Activated CD4-positive, alpha-beta T cell treated with anti-CD3 and anti-CD28 coated beads, Interleukin-2, amount 10 ng/mL, durations not matched to agents 7 days and 5 days (primary cell): Measurements from ENCODE around the gene DEK. TPM values are rescaled to one million over a fixed set of nuclear protein-coding genes. Genes with fewer than 3 reads are reported as not detected.
"Not testable (repeated sequence)": the region's sequence is repeated elsewhere in the genome, so short reads cannot be mapped to it uniquely, and the experiment has no call there.

Source experiments
- CTCF ChIA-PET: fragments of 350-600 bp; sonication (Branson Sonifier 250); formaldehyde crosslinking; loops from one replicate; lab custom pipeline; 2021; ENCODE audit warnings: antibody characterized with exemption; lab: Charles Lee
- POLR2A ChIA-PET: fragments of 350-600 bp; sonication (Branson Sonifier 250); formaldehyde crosslinking; loops from one replicate; lab custom pipeline; 2021; ENCODE audit warnings: antibody characterized with exemption; lab: Charles Lee
- DNase-seq: peaks from one replicate; pipeline ENCODE4 v3.0.0-alpha.2; 2020
- H3K27ac Mint-ChIP-seq: one replicate; pipeline ENCODE4 v1.8.0; 2021; ENCODE audit warnings: mild to moderate bottlenecking, moderate library complexity, mixed read lengths
- H3K27me3 Mint-ChIP-seq: one replicate; pipeline ENCODE4 v1.8.0; 2021; ENCODE audit warnings: mixed read lengths
- H3K36me3 Mint-ChIP-seq: one replicate; pipeline ENCODE4 v1.8.0; 2021; ENCODE audit warnings: low read depth, mixed read lengths
- H3K4me1 Mint-ChIP-seq: one replicate; pipeline ENCODE4 v1.8.0; 2021; ENCODE audit warnings: mixed read lengths
- H3K4me3 Mint-ChIP-seq: one replicate; pipeline ENCODE4 v1.8.0; 2021; ENCODE audit warnings: mild to moderate bottlenecking, moderate library complexity, mixed read lengths
- H3K9me3 Mint-ChIP-seq: one replicate; pipeline ENCODE4 v1.8.0; 2021; ENCODE audit warnings: mixed read lengths
- total RNA-seq, 2 experiments: library from RNA; stranded (reverse); gene quantifications; one replicate each; pipeline ENCODE4 v1.2.3, GENCODE V29; 2021

Gene DEK
- total RNA-seq, 2 experiments from 2014 or later, result 246 to 282 TPM

DNA sequence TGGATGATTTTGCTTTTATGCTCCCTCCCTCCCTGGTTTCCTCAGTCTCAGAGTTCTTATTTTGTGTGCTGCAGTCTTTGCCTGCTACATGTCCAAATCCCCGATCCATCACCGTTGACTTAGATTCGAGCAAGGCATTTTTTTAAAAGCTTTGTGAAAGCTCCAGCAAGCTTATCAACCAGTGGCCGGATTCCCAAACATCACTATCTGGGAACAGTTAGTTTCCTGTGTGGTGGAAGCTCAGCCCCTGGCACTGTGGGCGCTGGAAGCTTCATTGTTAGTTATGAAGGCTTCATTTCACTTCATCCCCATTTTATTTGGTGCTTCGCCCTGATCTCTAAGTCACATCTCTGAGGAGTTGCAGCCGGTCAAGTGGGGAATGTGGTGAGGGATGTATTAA is 44.7 kb downstream of the DEK start:
- Mint-ChIP-seq H3K27me3 (no peaks in the 10 kb centered on the region), H3K4me3 (no peak overlapping the region), H3K36me3 (peaks cover 24% of the 10 kb centered on the region), H3K9me3 (no peaks in the 10 kb centered on the region), H3K4me1 (no peaks in the 10 kb centered on the region), H3K27ac (peak overlapping the region; percentile 34)
- no peak for DNase-seq
- CTCF ChIA-PET, result no interaction called here
- POLR2A ChIA-PET, result no interaction called here

DNA sequence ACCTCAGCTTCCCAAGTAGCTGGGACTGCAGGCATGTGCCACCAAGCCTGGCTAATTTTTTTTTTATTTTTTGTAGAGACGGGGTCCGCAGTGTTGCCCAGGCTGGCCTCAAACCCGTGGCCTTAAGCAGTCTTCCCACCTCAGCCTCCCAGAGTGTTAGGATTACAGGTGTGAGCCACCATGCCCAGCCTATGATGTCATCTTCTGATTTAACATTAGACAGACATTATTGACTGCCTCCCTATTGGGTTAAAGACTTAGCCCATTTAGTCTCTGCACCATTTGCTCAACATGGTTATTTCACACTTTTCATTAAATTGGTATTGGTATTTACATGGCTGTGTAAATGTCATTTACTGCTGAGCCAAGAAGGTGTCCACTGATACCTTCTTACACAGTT is 46.1 kb downstream of the DEK start:
- H3K27me3 Mint-ChIP-seq, result no peaks in the 10 kb centered on the region
- no peaks in the 10 kb centered on the region for H3K9me3 Mint-ChIP-seq
- ChIA-PET POLR2A (no interaction called here), CTCF (no interaction called here)
- no peak overlapping the region for H3K4me3 Mint-ChIP-seq
- H3K4me1 Mint-ChIP-seq, result peaks cover 7% of the 10 kb centered on the region
- no peak overlapping the region for H3K27ac Mint-ChIP-seq
- DNase-seq, result no peak
- peaks cover 23% of the 10 kb centered on the region for H3K36me3 Mint-ChIP-seq

DNA sequence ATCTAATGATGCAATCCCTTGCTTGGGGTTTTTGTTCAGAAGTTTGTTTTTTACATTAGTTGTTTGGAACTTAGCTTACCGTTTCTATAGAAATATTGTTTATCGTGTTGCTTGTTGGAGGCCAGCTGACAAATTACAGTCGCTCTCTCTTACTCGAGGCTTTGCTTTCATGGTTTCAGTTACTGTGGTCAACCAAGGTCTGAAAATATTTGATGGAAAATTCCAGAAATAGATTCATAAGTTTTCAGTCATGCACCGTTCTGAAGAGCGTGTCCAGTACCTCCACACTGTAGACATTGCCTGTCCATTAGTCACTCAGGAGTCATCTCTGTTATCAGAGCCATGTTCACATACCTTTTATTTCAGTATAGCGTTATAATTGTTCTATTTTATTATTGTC is 47.9 kb downstream of the DEK start:
- POLR2A ChIA-PET, result no interaction called here
- no peak for DNase-seq
- CTCF ChIA-PET, result no interaction called here
- H3K9me3 Mint-ChIP-seq, result no peaks in the 10 kb centered on the region
- no peak overlapping the region for H3K4me3 Mint-ChIP-seq
- peaks cover 13% of the 10 kb centered on the region for H3K4me1 Mint-ChIP-seq
- no peaks in the 10 kb centered on the region for H3K27me3 Mint-ChIP-seq
- H3K36me3 Mint-ChIP-seq, result peaks cover 13% of the 10 kb centered on the region
- no peak overlapping the region for H3K27ac Mint-ChIP-seq

DNA sequence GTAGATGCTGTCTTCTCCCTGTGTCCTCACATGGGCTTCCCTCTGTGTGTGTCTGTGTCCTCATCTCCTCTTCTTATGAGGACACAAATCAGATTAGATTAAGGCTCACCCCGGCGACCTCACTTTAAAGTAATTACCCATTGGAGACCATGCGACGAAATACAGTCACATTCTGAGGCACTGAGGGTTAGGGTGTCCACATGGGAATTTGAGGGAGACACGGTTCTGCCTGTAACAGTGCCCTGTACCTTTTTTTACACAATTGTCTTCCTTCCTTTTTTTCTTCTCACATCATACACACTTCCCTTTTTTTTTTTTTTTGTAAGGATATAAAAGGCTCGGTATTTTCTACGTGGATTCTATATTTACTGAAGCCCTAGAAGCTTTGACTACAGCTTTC is 48.9 kb downstream of the DEK start:
- DNase-seq, result no peak
- Mint-ChIP-seq H3K9me3 (no peaks in the 10 kb centered on the region), H3K27ac (no peak overlapping the region), H3K36me3 (peaks cover 7% of the 10 kb centered on the region), H3K4me3 (no peak overlapping the region), H3K27me3 (no peaks in the 10 kb centered on the region), H3K4me1 (peaks cover 17% of the 10 kb centered on the region)
- ChIA-PET POLR2A (no interaction called here), CTCF (no interaction called here)

DNA sequence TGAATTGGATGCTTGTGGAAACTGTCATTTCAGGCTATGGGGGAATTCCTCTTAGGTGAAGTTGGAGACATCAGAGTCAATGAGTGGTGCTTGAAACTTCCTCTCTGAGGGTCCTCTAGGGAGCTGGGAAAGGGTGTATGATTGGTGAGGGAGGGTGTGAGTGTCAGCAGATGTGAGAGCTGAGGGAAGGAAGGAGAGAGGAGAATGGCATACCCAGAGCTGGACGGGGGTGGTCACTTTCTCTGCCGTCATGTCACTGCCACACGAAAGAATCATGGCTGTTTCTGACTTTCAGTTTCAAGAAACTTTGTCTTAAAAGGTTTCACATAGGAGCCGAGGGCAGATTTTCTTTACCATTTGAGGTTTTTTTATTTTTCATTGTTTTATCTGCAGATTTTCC is 50.3 kb downstream of the DEK start:
- Mint-ChIP-seq H3K36me3 (peaks cover 5% of the 10 kb centered on the region), H3K27me3 (no peaks in the 10 kb centered on the region), H3K4me1 (peaks cover 17% of the 10 kb centered on the region), H3K27ac (peak overlapping the region; percentile 28), H3K9me3 (no peaks in the 10 kb centered on the region), H3K4me3 (peak overlapping the region; percentile 46)
- ChIA-PET POLR2A (no interaction called here), CTCF (interaction anchor here (1.0 kb wide), 1 partner anchor 27 kb away, joined by 3 read pairs; no protein-coding TSS in a partner anchor)
- no peak for DNase-seq

DNA sequence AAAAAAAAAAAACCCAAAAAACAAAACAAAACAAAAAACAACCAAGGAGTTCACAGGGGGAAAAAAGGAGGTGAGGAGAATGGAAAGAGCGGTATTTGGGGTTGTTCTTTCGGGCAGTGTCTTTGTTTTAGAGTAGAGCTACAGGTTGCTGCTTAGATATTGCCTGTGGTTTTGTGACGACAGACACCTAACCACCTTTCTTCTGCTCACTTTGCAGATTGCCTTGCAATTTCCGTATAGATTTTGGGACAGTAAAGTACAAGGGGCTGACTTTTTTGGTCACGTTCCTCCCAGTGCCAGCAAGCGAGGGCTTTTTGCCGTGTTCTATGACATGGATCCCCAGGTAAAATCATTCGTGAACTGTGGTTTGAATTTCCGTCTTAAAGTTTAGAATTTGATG is 50.9 kb downstream of the DEK start:
- DNase-seq, result no peak
- H3K9me3 Mint-ChIP-seq, result no peaks in the 10 kb centered on the region
- peak overlapping the region; percentile 50 for H3K27ac Mint-ChIP-seq
- H3K4me1 Mint-ChIP-seq, result peaks cover 17% of the 10 kb centered on the region
- H3K27me3 Mint-ChIP-seq, result no peaks in the 10 kb centered on the region
- ChIA-PET CTCF (interaction anchor here (1.0 kb wide), 1 partner anchor 28 kb away, joined by 3 read pairs; no protein-coding TSS in a partner anchor), POLR2A (no interaction called here)
- peaks cover 5% of the 10 kb centered on the region for H3K36me3 Mint-ChIP-seq
- H3K4me3 Mint-ChIP-seq, result no peak overlapping the region

DNA sequence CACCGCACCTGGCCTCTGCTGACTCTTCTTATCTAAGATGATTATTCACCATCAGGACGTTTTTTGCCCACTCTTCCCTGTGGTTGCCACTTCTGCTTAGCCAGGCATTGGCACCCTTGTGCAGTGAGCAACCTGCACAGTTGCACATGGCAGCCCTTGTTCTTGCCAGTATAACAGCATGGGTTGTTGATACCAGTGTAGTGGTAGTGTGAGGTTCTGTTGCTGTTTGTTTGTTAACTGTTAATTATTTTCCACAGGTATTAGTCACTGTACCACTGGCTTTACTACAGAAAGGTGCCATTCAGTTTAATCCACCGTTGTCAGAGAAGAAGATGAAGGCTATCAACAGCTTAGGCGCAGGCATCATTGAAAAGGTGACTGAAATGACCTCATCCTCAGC is 52.1 kb downstream of the DEK start:
- CTCF ChIA-PET, result interaction anchor here (0.6 kb wide), 2 partner anchors 13 to 26 kb away, joined by 4 to 7 read pairs; no protein-coding TSS in a partner anchor

DNA sequence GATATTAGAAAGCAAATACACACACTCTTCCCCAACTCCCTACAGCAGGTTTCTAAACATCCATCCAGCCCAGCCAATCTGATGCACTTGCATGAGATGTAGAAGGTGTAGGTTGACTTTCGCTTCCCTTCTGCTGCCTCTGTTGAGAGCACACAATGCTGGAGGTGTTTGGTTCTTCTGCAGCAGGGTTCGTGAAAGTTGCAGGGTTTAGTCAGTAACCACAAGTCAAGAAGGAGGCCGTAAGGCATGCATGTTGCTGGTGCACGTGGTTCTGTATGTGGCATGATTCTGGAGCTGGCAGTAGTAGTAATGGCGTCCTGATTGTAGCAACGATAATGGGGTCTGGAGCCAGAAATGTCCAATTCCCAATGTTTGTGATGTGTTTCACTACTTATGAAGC is 53.0 kb downstream of the DEK start:
- ChIA-PET POLR2A (no interaction called here), CTCF (no interaction called here)
- DNase-seq, result peak; percentile 29
- H3K4me1 Mint-ChIP-seq, result peaks cover 17% of the 10 kb centered on the region
- no peak overlapping the region for H3K27ac Mint-ChIP-seq
- H3K9me3 Mint-ChIP-seq, result no peaks in the 10 kb centered on the region
- no peaks in the 10 kb centered on the region for H3K27me3 Mint-ChIP-seq
- peaks cover 2% of the 10 kb centered on the region for H3K36me3 Mint-ChIP-seq
- no peak overlapping the region for H3K4me3 Mint-ChIP-seq

More for the DNA sequence above, 52.1 kb downstream of the DEK start:
- Mint-ChIP-seq H3K9me3 (no peaks in the 10 kb centered on the region), H3K36me3 (peaks cover 5% of the 10 kb centered on the region), H3K27ac (no peak overlapping the region), H3K4me3 (no peak overlapping the region), H3K4me1 (peaks cover 17% of the 10 kb centered on the region), H3K27me3 (no peaks in the 10 kb centered on the region)
- POLR2A ChIA-PET, result no interaction called here
- DNase-seq, result no peak

DNA sequence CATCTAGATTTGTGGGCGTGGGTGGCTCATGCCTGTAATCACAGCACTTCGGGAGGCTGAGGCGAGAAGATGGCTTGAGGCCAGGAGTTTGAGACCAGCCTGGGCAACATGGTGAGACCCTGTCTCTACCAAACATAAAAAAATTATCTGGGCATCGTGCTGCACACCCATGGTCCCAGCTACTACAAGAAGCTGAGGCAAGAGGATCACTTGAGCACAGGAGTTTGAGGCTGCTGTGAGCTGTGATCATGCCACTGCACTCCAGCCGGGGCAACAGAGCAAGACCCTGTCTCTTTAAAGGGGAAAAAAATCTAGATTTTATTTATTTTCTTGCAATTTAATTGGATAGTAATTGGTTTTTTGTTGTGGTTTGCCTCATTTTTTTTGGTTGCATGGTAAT is 53.6 kb downstream of the DEK start:
- ChIA-PET POLR2A (no interaction called here), CTCF (no interaction called here)
- Mint-ChIP-seq H3K4me1 (peaks cover 17% of the 10 kb centered on the region), H3K4me3 (no peak overlapping the region), H3K36me3 (peaks cover 2% of the 10 kb centered on the region), H3K27me3 (no peaks in the 10 kb centered on the region), H3K27ac (no peak overlapping the region), H3K9me3 (no peaks in the 10 kb centered on the region)
- no peak for DNase-seq

DNA sequence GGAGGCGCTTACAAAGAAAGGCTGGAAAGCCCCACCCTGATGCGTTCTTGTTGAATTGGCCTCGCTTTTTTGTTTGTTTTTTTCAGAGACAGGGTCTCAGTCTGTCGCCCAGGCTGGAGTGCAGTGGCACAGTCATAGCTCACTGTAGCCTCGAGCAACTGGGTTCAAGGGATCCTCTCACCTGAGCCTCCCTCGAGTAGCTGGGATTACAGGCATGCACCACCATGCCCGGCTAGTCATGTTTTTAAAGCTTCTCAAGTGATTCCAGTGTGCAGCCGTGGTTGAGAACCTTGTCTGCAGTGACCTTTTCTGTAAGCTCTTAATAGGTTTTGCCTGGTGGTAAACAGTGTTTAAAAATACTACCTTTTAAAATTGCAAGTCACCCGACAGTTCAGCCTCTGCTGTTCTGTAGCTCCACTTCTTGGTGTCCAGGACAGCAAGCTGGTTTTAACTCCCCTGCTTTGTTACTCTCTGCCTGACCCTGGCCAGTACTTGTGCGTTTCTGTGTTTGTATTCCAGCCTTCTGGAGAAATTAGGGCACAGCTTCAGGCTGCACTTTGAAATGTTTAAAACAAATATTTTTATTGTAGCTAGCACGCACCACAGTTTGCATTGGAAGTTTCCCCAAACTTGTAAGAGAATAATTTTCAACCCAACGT is 54.7 kb downstream of the DEK start:
- Mint-ChIP-seq H3K4me3 (no peak overlapping the region), H3K36me3 (peaks cover 2% of the 10 kb centered on the region), H3K4me1 (peaks cover 17% of the 10 kb centered on the region), H3K9me3 (no peaks in the 10 kb centered on the region), H3K27me3 (no peaks in the 10 kb centered on the region), H3K27ac (no peak overlapping the region)
- ChIA-PET CTCF (interaction anchor here (1.0 kb wide), 1 partner anchor 9 kb away, joined by 5 read pairs; no protein-coding TSS in a partner anchor), POLR2A (no interaction called here)
- DNase-seq, result no peak

DNA sequence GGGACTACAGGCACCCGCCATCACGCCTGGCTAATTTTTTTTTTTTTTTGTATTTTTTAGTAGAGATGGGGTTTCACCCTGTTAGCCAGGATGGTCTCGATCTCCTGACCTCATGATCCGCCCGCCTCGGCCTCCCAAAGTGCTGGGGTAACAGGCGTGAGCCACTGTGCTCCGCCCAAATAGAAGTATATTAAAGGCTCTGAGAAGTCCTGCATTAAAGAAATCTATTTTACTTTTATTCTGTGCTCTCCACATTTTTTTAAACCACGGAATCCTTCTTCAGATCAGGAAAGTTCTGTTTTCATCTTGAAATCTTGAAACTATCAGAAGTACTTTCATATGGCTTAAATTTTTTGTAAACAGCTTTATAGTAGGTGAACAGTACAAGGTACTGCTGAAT is 55.6 kb downstream of the DEK start:
- H3K27ac Mint-ChIP-seq, H3K27me3 Mint-ChIP-seq, POLR2A ChIA-PET, DNase-seq, H3K36me3 Mint-ChIP-seq, H3K4me3 Mint-ChIP-seq, H3K9me3 Mint-ChIP-seq: not testable (repeated sequence)
- CTCF ChIA-PET, result interaction anchor here (0.7 kb wide), 1 partner anchor 28 kb away, joined by 3 read pairs; no protein-coding TSS in a partner anchor
- H3K4me1 Mint-ChIP-seq, result peaks cover 11% of the 10 kb centered on the region

DNA sequence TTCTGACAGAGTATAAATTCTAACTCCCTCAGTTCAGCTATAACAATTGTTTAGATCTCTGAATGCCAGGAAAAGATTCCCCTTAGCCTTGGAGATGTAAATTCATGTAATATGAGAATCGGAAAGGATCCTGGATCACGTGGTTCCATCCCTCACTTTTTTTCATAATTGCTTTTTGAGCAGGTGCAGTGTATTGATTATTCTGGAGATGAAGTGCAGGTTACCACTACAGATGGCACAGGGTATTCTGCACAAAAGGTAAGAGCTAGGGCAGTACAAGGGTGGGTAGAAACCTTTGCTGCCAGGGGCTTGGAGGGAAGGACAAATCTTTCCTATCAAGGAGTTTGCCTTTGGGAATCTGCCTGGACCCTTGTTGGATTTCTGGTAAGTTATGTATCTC is 56.4 kb downstream of the DEK start:
- Mint-ChIP-seq H3K27me3 (no peaks in the 10 kb centered on the region), H3K27ac (no peak overlapping the region), H3K4me3 (no peak overlapping the region), H3K9me3 (no peaks in the 10 kb centered on the region), H3K36me3 (peaks cover 2% of the 10 kb centered on the region), H3K4me1 (peaks cover 10% of the 10 kb centered on the region)
- ChIA-PET POLR2A (no interaction called here), CTCF (no interaction called here)
- DNase-seq, result no peak

DNA sequence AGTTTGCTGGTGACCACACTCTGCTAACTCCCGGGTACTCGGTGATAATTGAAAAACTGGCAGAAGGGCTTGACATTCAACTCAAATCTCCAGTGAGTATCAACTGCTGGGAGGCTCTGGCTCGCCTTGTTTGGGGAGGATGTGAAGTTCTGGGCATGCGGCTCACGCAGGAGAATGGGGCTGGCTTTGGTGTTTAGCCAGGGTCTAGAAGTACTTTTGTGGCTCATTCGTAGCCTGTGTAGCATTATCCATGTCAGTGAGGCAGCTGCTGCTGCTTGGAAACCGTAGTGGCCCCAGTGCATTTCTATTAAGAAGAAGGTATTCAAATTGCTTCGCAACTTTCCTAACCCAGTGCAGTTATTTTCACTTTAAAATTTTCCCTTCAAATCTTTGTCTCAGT is 56.9 kb downstream of the DEK start:
- Mint-ChIP-seq H3K4me3 (no peak overlapping the region), H3K27me3 (no peaks in the 10 kb centered on the region), H3K4me1 (peaks cover 7% of the 10 kb centered on the region), H3K27ac (no peak overlapping the region), H3K9me3 (no peaks in the 10 kb centered on the region), H3K36me3 (peaks cover 1% of the 10 kb centered on the region)
- no peak for DNase-seq
- ChIA-PET CTCF (no interaction called here), POLR2A (interaction anchor here (0.6 kb wide), 1 partner anchor 15 kb away, joined by 3 read pairs; no protein-coding TSS in a partner anchor)

DNA sequence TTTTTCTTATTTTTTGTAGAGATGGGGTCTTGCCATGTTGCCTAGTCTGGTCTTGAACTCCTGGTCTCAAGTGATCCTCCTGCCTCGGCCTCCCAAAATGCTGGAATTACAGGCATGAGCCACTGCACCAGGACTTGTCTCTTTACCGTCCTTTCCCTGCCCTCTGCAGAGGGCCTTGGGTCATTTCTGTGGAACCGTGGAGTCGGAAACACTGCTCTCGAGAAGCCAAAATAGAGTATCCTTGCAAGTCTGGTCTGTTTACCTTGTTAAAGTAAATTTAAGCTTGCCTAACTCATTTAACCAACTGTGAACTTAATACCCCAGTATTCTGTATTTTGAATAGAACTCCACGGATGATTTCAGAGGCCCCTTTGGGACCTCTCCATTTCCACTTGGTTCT is 57.7 kb downstream of the DEK start:
- H3K4me3 Mint-ChIP-seq, result no peak overlapping the region

More for the DNA sequence above, 57.7 kb downstream of the DEK start:
- no peak for DNase-seq
- H3K27ac Mint-ChIP-seq, result no peak overlapping the region
- POLR2A ChIA-PET, result interaction anchor here (0.5 kb wide), 1 partner anchor 1338 kb away, joined by 4 read pairs; no protein-coding TSS in a partner anchor
- CTCF ChIA-PET, result no interaction called here
- H3K4me1 Mint-ChIP-seq, result peaks cover 6% of the 10 kb centered on the region
- no peaks in the 10 kb centered on the region for H3K27me3 Mint-ChIP-seq
- H3K9me3 Mint-ChIP-seq, result no peaks in the 10 kb centered on the region
- H3K36me3 Mint-ChIP-seq, result no peaks in the 10 kb centered on the region
